H1 (cell line): Measurements from ENCODE around the gene TPH2. TPM values are rescaled to one million over a fixed set of nuclear protein-coding genes. Genes with fewer than 3 reads are reported as not detected.

Experiments used
- CTCF ChIA-PET: fragments of 300-600 bp; sonication (Branson Sonifier 250); formaldehyde crosslinking; loops from one replicate; lab custom pipeline; 2021; ENCODE audit not compliant: partially characterized antibody; lab: Charles Lee
- POLR2A ChIA-PET: fragments of 300-600 bp; sonication (Branson Sonifier 250); formaldehyde crosslinking; loops from one replicate; lab custom pipeline; 2021; ENCODE audit warnings: inconsistent platforms; ENCODE audit not compliant: partially characterized antibody; lab: Charles Lee
- DNase-seq, 2 experiments: peaks; one replicate each; pipeline versions ENCODE4 v3.0.0 to v3.0.0-alpha.2; 2010 to 2022; ENCODE audit warnings: low spot score in 2 of 2, low read depth in 1 of 2, mixed read lengths in 1 of 2
- FAIRE-seq: peaks from 2 replicates; lab custom pipeline; 2011; peaks lifted over from hg19 to GRCh38; lab: Jason Lieb, UNC
- H2AFZ ChIP-seq: 2 replicates; pipeline ENCODE4 v1.8.1; 2012; ENCODE audit warnings: low read length, inconsistent platforms
- H2AK5ac ChIP-seq: 2 replicates; pipeline ENCODE4 v1.6.1; 2013; ENCODE audit warnings: low read depth, low read length
- H2BK120ac ChIP-seq: replicated peaks from 2 replicates; pipeline ENCODE3; 2013; ENCODE audit warnings: low read depth, low read length, inconsistent platforms
- H2BK12ac ChIP-seq: 2 replicates; pipeline ENCODE4 v1.6.1; 2013; ENCODE audit warnings: low read depth, low read length
- H2BK15ac ChIP-seq: 2 replicates; pipeline ENCODE4 v1.6.1; 2013; ENCODE audit warnings: low read length
- H2BK20ac ChIP-seq: 2 replicates; pipeline ENCODE4 v1.6.1; 2013; ENCODE audit warnings: low read length
- H2BK5ac ChIP-seq: 2 replicates; pipeline ENCODE4 v1.6.1; 2013; ENCODE audit warnings: low read depth, low read length
- H3K14ac ChIP-seq: 2 replicates; pipeline ENCODE4 v1.6.1; 2013; ENCODE audit warnings: inconsistent platforms; ENCODE audit not compliant: insufficient read length
- H3K18ac ChIP-seq: 2 replicates; pipeline ENCODE4 v1.6.1; 2013; ENCODE audit warnings: low read length; ENCODE audit errors: extremely low read depth
- H3K23ac ChIP-seq: 2 replicates; pipeline ENCODE4 v1.6.1; 2013; ENCODE audit warnings: inconsistent platforms; ENCODE audit not compliant: insufficient read length
- H3K23me2 ChIP-seq: 2 replicates; pipeline ENCODE4 v1.6.1; 2013; ENCODE audit warnings: low read depth, low read length
- H3K27ac ChIP-seq: 2 replicates; pipeline ENCODE4 v1.6.1; 2011; ENCODE audit warnings: low read depth, low read length, inconsistent platforms
- H3K27me3 ChIP-seq, 4 experiments: replicated peaks in 1 of 4; 1 replicate in 1 of 4; 2 replicates in 3 of 4; pipeline versions ENCODE4 v1.6.1 to v1.8.1; 2011 to 2013; ENCODE audit warnings: low read length in 3 of 4, mild to moderate bottlenecking in 3 of 4, inconsistent platforms in 2 of 4, mixed read lengths in 2 of 4, moderate library complexity in 1 of 4; ENCODE audit not compliant: control insufficient read depth in 3 of 4, insufficient read depth in 3 of 4; ENCODE audit errors: extremely low read depth in 1 of 4
- H3K36me3 ChIP-seq, 4 experiments: 2 replicates each; pipeline versions ENCODE4 v1.6.1 to v1.8.1; 2011 to 2013; ENCODE audit warnings: mild to moderate bottlenecking in 4 of 4, low read length in 3 of 4, moderate library complexity in 2 of 4, control low read depth in 1 of 4, inconsistent platforms in 1 of 4; ENCODE audit not compliant: insufficient read depth in 4 of 4, control insufficient read depth in 2 of 4
- H3K4ac ChIP-seq: replicated peaks from 2 replicates; pipeline ENCODE3; 2013; ENCODE audit warnings: low read length, low read depth, mixed read lengths, inconsistent platforms; ENCODE audit not compliant: insufficient read length
- H3K4me1 ChIP-seq, 4 experiments: replicated peaks in 1 of 4; 1 replicate in 1 of 4; 2 replicates in 3 of 4; pipeline versions ENCODE4 v1.6.1 to v1.8.1; 2011 to 2013; ENCODE audit warnings: low read length in 3 of 4, inconsistent platforms in 2 of 4, mixed read lengths in 1 of 4; ENCODE audit not compliant: insufficient read depth in 4 of 4, control insufficient read depth in 3 of 4
- H3K4me2 ChIP-seq, 2 experiments: 2 replicates each; pipeline versions ENCODE4 v1.6.1 to v1.8.1; 2011 to 2013; ENCODE audit warnings: low read depth in 2 of 2, low read length in 2 of 2, control low read depth in 1 of 2, inconsistent platforms in 1 of 2, mild to moderate bottlenecking in 1 of 2; ENCODE audit not compliant: insufficient read depth in 1 of 2
- H3K4me3 ChIP-seq, 4 experiments: fragments of 200-600, 300-600 bp in 1 of 4; sonication (generic), shearing (Covaris generic), sonication (Bioruptor Twin) in 1 of 4; 2 replicates each; pipeline versions ENCODE4 v1.5.1 to v1.8.1; 2011 to 2016; ENCODE audit warnings: low read length in 4 of 4, low read depth in 3 of 4, control low read depth in 2 of 4, inconsistent platforms in 2 of 4, mild to moderate bottlenecking in 2 of 4, mixed read lengths in 1 of 4, moderate library complexity in 1 of 4; ENCODE audit not compliant: insufficient read depth in 2 of 4; ENCODE audit errors: extremely low read depth in 1 of 4
- H3K56ac ChIP-seq: replicated peaks from 2 replicates; pipeline ENCODE3; 2013; ENCODE audit warnings: low read depth, mild to moderate bottlenecking, mixed read lengths, low read length, inconsistent platforms; ENCODE audit not compliant: insufficient read length
- H3K79me1 ChIP-seq: 2 replicates; pipeline ENCODE4 v1.6.1; 2013; ENCODE audit warnings: low read depth, low read length, control low read depth
- H3K79me2 ChIP-seq, 2 experiments: 2 replicates each; pipeline versions ENCODE4 v1.6.1 to v1.8.1; 2012 to 2013; ENCODE audit warnings: low read length in 2 of 2, mild to moderate bottlenecking in 2 of 2, inconsistent platforms in 1 of 2; ENCODE audit not compliant: insufficient read depth in 2 of 2, control insufficient read depth in 1 of 2
- H3K9ac ChIP-seq, 4 experiments: replicated peaks in 1 of 4; 1 replicate in 1 of 4; 2 replicates in 3 of 4; pipeline versions ENCODE4 v1.6.1 to v1.8.1; 2011 to 2013; ENCODE audit warnings: low read depth in 3 of 4, low read length in 3 of 4, control low read depth in 2 of 4, mild to moderate bottlenecking in 2 of 4, moderate library complexity in 2 of 4, inconsistent platforms in 1 of 4; ENCODE audit errors: extremely low read depth in 1 of 4
- H3K9me3 ChIP-seq, 2 experiments: 2 replicates each; pipeline versions ENCODE4 v1.6.1 to v1.8.1; 2012 to 2013; ENCODE audit warnings: mild to moderate bottlenecking in 2 of 2, moderate library complexity in 2 of 2, control low read depth in 1 of 2, inconsistent platforms in 1 of 2, low read depth in 1 of 2, low read length in 1 of 2, mixed read lengths in 1 of 2; ENCODE audit not compliant: insufficient read depth in 2 of 2
- H4K20me1 ChIP-seq, 2 experiments: replicated peaks in 1 of 2; 2 replicates each; pipeline versions ENCODE3 to v1.8.1; 2011 to 2013; ENCODE audit warnings: inconsistent platforms in 2 of 2, low read length in 2 of 2, mild to moderate bottlenecking in 1 of 2; ENCODE audit not compliant: insufficient read depth in 2 of 2, control insufficient read depth in 1 of 2
- H4K5ac ChIP-seq: 2 replicates; pipeline ENCODE4 v1.6.1; 2013; ENCODE audit warnings: low read length, low read depth, mixed read lengths, inconsistent platforms; ENCODE audit not compliant: insufficient read length
- H4K8ac ChIP-seq: 2 replicates; pipeline ENCODE4 v1.8.0; 2013; ENCODE audit warnings: mild to moderate bottlenecking, moderate library complexity, low read length, inconsistent platforms; ENCODE audit not compliant: insufficient read depth; ENCODE audit errors: extremely low read depth
- H4K91ac ChIP-seq: replicated peaks from 2 replicates; pipeline ENCODE3; 2013; ENCODE audit warnings: low read length, mixed read lengths, inconsistent platforms; ENCODE audit not compliant: insufficient read length
- CEBPB ChIP-seq: IDR thresholded peaks from 2 replicates; pipeline ENCODE4 v1.6.1; 2012; ENCODE audit warnings: low read depth, low read length
- CREB1 ChIP-seq: IDR thresholded peaks from 2 replicates; pipeline ENCODE4 v1.6.1; 2012; ENCODE audit warnings: inconsistent platforms
- EZH2 ChIP-seq: fragments of 200-600 bp; sonication (generic); IDR thresholded peaks from 2 replicates; pipeline ENCODE4 v1.7.1; 2012; ENCODE audit warnings: low read depth, mild to moderate bottlenecking, moderate library complexity, low read length, inconsistent platforms; ENCODE audit not compliant: severe bottlenecking
- GABPA ChIP-seq: IDR thresholded peaks from 2 replicates; pipeline ENCODE4 v1.6.1; 2011; ENCODE audit warnings: mild to moderate bottlenecking, low read length, moderate library complexity, borderline replicate concordance; ENCODE audit not compliant: insufficient read depth
- JUND ChIP-seq: IDR thresholded peaks from 2 replicates; pipeline ENCODE4 v1.6.1; 2011; ENCODE audit warnings: mild to moderate bottlenecking, improper control_type of control experiment, low read length
- RXRA ChIP-seq: IDR thresholded peaks from 2 replicates; pipeline ENCODE4 v1.6.1; 2011; ENCODE audit warnings: low read depth, mild to moderate bottlenecking, low read length, moderate library complexity; ENCODE audit not compliant: insufficient read depth
- SAP30 ChIP-seq: fragments of 300-600 bp; sonication (generic); IDR thresholded peaks from 2 replicates; pipeline ENCODE4 v1.7.1; 2012; ENCODE audit warnings: low read length, moderate library complexity, mild to moderate bottlenecking, inconsistent platforms; ENCODE audit not compliant: insufficient read depth, insufficient replicate concordance
- SP2 ChIP-seq: IDR thresholded peaks from 2 replicates; pipeline ENCODE4 v1.6.1; 2012; ENCODE audit warnings: mild to moderate bottlenecking, low read length, inconsistent platforms
- SP4 ChIP-seq: IDR thresholded peaks from 2 replicates; pipeline ENCODE4 v1.6.1; 2012; ENCODE audit warnings: low read length, inconsistent platforms
- SRF ChIP-seq: IDR thresholded peaks from 2 replicates; pipeline ENCODE4 v1.6.1; 2011; ENCODE audit warnings: mild to moderate bottlenecking, low read depth, low read length, moderate library complexity
- USF2 ChIP-seq: IDR thresholded peaks from 2 replicates; pipeline ENCODE4 v1.6.1; 2011; ENCODE audit warnings: low read length, improper control_type of control experiment
- ZNF274 ChIP-seq: IDR thresholded peaks from 2 replicates; pipeline ENCODE4 v1.7.0; 2012; ENCODE audit warnings: low read length, borderline replicate concordance; ENCODE audit errors: extremely low read depth
- WGBS, 2 experiments: shearing (Covaris generic) in 1 of 2; methylation state at CpG; one replicate each; pipeline versions ENCODE4 v1.1.6 to v1.1.7; 2013 to 2015; ENCODE audit warnings: low lambda C conversion rate in 2 of 2, mixed read lengths in 2 of 2, inconsistent platforms in 1 of 2, low coverage in 1 of 2, missing lambda C conversion rate in 1 of 2; ENCODE audit not compliant: insufficient replicate concordance in 2 of 2, insufficient coverage in 1 of 2, insufficient read length in 1 of 2; ENCODE audit errors: extremely low coverage in 1 of 2, missing lambda C conversion rate in 1 of 2; 5-methylcytosine and 5-hydroxymethylcytosine counted together
- polyA plus RNA-seq, 7 experiments: library from polyadenylated mRNA; depleted of rRNA in 3 of 7; stranded (reverse) in 5 of 7; unstranded in 2 of 7; fragments of >200 nt in 5 of 7; fragments of 200-250 nt in 2 of 7; gene quantifications; 1 replicate in 5 of 7; 2 replicates in 1 of 7; 4 replicates in 1 of 7; pipeline versions ENCODE4 v1.2.1 to v1.2.3, GENCODE V29; 2011 to 2013; ENCODE audit warnings: missing spikeins in 2 of 7, mixed read lengths in 2 of 7
- total RNA-seq: library from RNA; stranded (reverse); fragmentation: NEBNext Ultra II Directional; extraction: Animal tissue kit (Norgen Biotek cat#: 25700); gene quantifications from 2 replicates; pipeline ENCODE4 v1.2.1, GENCODE V29; 2021

TPH2 gene
- total and polyA plus RNA-seq, 2 of the 8 experiments (the other 6 are each of a cell fraction or from before 2014, with no cell fraction given): 0.57 to 1.1 TPM

GRCh38 chr12:71999795-72000194, 61.1 kb downstream of the TPH2 start:
- Histone ChIP-seq H4K5ac (no peak overlapping the region), H3K79me2 (no peaks in the 10 kb centered on the region), H2AFZ (no peak overlapping the region), H3K4me2 (no peak overlapping the region), H3K23me2 (no peaks in the 10 kb centered on the region), H2BK120ac (no peak overlapping the region), H3K9me3 (no peaks in the 10 kb centered on the region), H4K91ac (no peak overlapping the region), H3K4me1 (no peaks in the 10 kb centered on the region), H2BK20ac (no peak overlapping the region), H4K8ac (no peak overlapping the region), H2BK12ac (no peak overlapping the region), H3K9ac (no peak overlapping the region), H4K20me1 (no peaks in the 10 kb centered on the region), H3K23ac (no peak overlapping the region), H3K56ac (no peak overlapping the region), H3K27ac (no peak overlapping the region), H3K36me3 (no peaks in the 10 kb centered on the region), H3K4me3 (no peak overlapping the region), H3K27me3 (no peaks in the 10 kb centered on the region), H2AK5ac (no peak overlapping the region), H3K14ac (no peak overlapping the region), H3K18ac (no peak overlapping the region), H3K4ac (no peak overlapping the region), H2BK5ac (no peak overlapping the region), H3K79me1 (no peaks in the 10 kb centered on the region)
- no peak for DNase-seq
- no peak for FAIRE-seq
- ChIA-PET POLR2A (no interaction called here), CTCF (no interaction called here)
- 90% methylated on average over 1 of the region's 1 CpG; no CpG with 5 or more reads in 1 of the 2 experiments for WGBS, 2 experiments
- no peak for TF ChIP-seq SP4
- TF ChIP-seq ZNF274: no peak
- TF ChIP-seq SRF: no peak
- no peak for TF ChIP-seq CEBPB
- no peak for TF ChIP-seq CREB1
- TF ChIP-seq JUND: no peak
- TF ChIP-seq RXRA: no peak
- TF ChIP-seq SP2: no peak
- no peak for TF ChIP-seq USF2
- TF ChIP-seq GABPA: no peak
- TF ChIP-seq SAP30: no peak
- no peak for TF ChIP-seq EZH2
- TF ChIP-seq, all 59 proteins: peak for 0
- no peak overlapping the region for H2BK15ac ChIP-seq
